Esophagus muscularis mucosa (tissue), 4 donors: ENCODE data around the gene YPEL2. TPM values are rescaled to one million over a fixed set of nuclear protein-coding genes. Genes with fewer than 3 reads are reported as not detected.

Experiments
- DNase-seq: peaks from one replicate; pipeline ENCODE4 v3.0.0-alpha.2; 2017; ENCODE audit errors: extremely low spot score
- H3K27ac ChIP-seq, 4 donors: fragments of 200-600 bp; sonication (generic); replicated peaks in 1 of 4; 1 replicate in 3 of 4; 2 replicates in 1 of 4; pipeline ENCODE4 v1.5.1; 2016 to 2019; ENCODE audit warnings: mild to moderate bottlenecking in 1 of 4
- H3K27me3 ChIP-seq, 4 donors: fragments of 200-600 bp; sonication (generic); one replicate each; pipeline versions ENCODE4 v1.5.1 to v1.6.0; 2016 to 2019
- H3K36me3 ChIP-seq, 4 donors: fragments of 200-600 bp; sonication (generic); one replicate each; pipeline ENCODE4 v1.5.1; 2016 to 2019
- H3K4me1 ChIP-seq, 4 donors: fragments of 200-600 bp; sonication (generic); one replicate each; pipeline ENCODE4 v1.5.1; 2016 to 2019
- H3K4me3 ChIP-seq, 4 donors: fragments of 200-600 bp; sonication (generic); 1 replicate in 2 of 4; 2 replicates in 2 of 4; pipeline ENCODE4 v1.5.1; 2016 to 2019; ENCODE audit warnings: mild to moderate bottlenecking in 4 of 4, moderate library complexity in 1 of 4
- H3K9me3 ChIP-seq, 4 donors: fragments of 200-600 bp; sonication (generic); 1 replicate in 3 of 4; 2 replicates in 1 of 4; pipeline ENCODE4 v1.5.1; 2016 to 2019
- EP300 ChIP-seq: sonication (generic); formaldehyde crosslinking; IDR thresholded peaks from one replicate; pipeline ENCODE4 v1.6.1; 2017; ENCODE audit warnings: antibody characterized with exemption
- POLR2A ChIP-seq: fragments of 450-650 bp; IDR thresholded peaks from one replicate; pipeline ENCODE4 v1.6.1; 2017; ENCODE audit warnings: antibody characterized with exemption, moderate library complexity, mild to moderate bottlenecking, low read depth
- POLR2AphosphoS5 ChIP-seq, 2 donors: sonication (generic); formaldehyde crosslinking; IDR thresholded peaks; one replicate each; pipeline ENCODE4 v1.6.1; 2017; ENCODE audit warnings: antibody characterized with exemption in 2 of 2
- WGBS: methylation state at CpG from one replicate; pipeline ENCODE4 v1.1.5; 2018; 5-methylcytosine and 5-hydroxymethylcytosine counted together
- intact Hi-C: fragments of 100-400 bp; cut with DNase I; formaldehyde crosslinking; loops from one replicate; pipeline ENCODE4 v1.15.1; 2023
- total RNA-seq, 4 donors: library from RNA; depleted of rRNA; stranded (reverse); fragments of >200 nt; gene quantifications; one replicate each; pipeline versions ENCODE4 v1.1.0 to v1.2.1, GENCODE V29; 2016
- TF ChIP-seq, protein P1 (sequence below), 3 experiments: fragments of 200-600 bp in 2 of 3; fragments of 450-650 bp in 1 of 3; sonication (generic) in 2 of 3; IDR thresholded peaks; one replicate each; pipeline ENCODE4 v1.5.1; 2017 to 2019; ENCODE audit warnings: antibody characterized with exemption in 3 of 3, mild to moderate bottlenecking in 2 of 3, moderate library complexity in 1 of 3

Gene YPEL2
- total RNA-seq, 4 donors from 2014 or later, result 27.7 to 62.9 (median 28.8) TPM

DNA sequence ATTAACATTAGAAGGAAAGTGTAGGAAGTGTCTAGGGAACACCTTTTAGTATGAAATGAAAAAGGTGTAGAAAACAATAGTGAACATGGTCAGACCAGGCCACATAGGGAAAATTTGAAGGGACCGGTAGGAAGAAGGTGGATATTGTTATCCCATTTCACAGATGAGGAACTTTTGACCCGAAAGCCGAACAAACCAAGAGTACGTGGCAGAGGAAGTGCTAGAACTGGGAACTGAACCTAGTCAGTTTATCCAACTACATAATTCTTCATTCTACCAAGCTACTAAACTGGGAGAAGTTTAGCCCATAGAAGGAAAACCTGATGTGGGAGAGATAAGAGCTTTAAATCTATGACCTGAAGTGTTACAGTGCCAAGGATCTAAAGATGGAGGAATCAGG lies 43.2 kb downstream of the YPEL2 start:
- DNase-seq, result no peak
- intact Hi-C loops, result loop anchor here (5.0 kb wide), 2 partner anchors 42 to 48 kb away; partner anchors contain the start of gene YPEL2
- no peaks in the 10 kb centered on the region for H3K9me3 ChIP-seq
- H3K27ac ChIP-seq, result peak overlapping the region; percentile 90 to 92 (median 91)
- no peak overlapping the region for H3K4me3 ChIP-seq
- no peaks in the 10 kb centered on the region for H3K27me3 ChIP-seq
- WGBS, result 81% methylated on average over 4 of the region's 4 CpGs
- peaks cover 99 to 100% (median 100%) of the 10 kb centered on the region in 4 donors for H3K4me1 ChIP-seq
- no peaks in the 10 kb centered on the region for H3K36me3 ChIP-seq
- no peak for TF ChIP-seq POLR2A
- TF ChIP-seq, protein P1, sequence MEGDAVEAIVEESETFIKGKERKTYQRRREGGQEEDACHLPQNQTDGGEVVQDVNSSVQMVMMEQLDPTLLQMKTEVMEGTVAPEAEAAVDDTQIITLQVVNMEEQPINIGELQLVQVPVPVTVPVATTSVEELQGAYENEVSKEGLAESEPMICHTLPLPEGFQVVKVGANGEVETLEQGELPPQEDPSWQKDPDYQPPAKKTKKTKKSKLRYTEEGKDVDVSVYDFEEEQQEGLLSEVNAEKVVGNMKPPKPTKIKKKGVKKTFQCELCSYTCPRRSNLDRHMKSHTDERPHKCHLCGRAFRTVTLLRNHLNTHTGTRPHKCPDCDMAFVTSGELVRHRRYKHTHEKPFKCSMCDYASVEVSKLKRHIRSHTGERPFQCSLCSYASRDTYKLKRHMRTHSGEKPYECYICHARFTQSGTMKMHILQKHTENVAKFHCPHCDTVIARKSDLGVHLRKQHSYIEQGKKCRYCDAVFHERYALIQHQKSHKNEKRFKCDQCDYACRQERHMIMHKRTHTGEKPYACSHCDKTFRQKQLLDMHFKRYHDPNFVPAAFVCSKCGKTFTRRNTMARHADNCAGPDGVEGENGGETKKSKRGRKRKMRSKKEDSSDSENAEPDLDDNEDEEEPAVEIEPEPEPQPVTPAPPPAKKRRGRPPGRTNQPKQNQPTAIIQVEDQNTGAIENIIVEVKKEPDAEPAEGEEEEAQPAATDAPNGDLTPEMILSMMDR (IDR thresholded peaks at IDR 0.05), result no peak
- TF ChIP-seq EP300, result no peak
- no peak for TF ChIP-seq POLR2AphosphoS5 (IDR thresholded peaks at IDR 0.05)

DNA sequence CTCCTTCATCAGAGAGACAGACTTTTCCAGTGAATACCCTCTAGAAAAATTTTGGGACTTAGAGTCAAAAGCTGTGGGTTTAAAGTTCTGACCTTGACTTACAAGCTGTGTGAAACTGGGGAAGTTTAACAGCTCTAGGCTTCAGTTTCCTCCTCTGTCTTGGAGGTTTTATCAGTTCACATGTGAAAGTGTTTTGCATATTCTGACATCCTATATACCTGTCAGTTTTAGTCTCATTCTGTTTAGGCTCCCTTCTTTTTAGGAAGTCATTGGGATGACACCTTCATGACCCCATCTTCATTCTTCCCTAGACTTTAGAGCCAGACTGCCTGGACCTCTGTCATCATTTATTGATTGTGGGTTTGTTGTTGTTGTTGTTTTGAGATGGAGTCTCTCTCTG lies 44.4 kb downstream of the YPEL2 start:
- Histone ChIP-seq H3K36me3 (no peaks in the 10 kb centered on the region), H3K27ac (peak overlapping the region; percentile 90 to 92 (median 91)), H3K4me3 (no peak overlapping the region), H3K9me3 (no peaks in the 10 kb centered on the region), H3K27me3 (no peaks in the 10 kb centered on the region), H3K4me1 (peaks cover 99 to 100% (median 99%) of the 10 kb centered on the region in 4 donors)
- no peak for DNase-seq
- intact Hi-C loops, result loop anchor here (5.0 kb wide), 1 partner anchor 46 kb away; no protein-coding TSS in a partner anchor
- TF ChIP-seq POLR2AphosphoS5 (IDR thresholded peaks at IDR 0.05) (no peak), POLR2A (no peak), EP300 (no peak)

DNA sequence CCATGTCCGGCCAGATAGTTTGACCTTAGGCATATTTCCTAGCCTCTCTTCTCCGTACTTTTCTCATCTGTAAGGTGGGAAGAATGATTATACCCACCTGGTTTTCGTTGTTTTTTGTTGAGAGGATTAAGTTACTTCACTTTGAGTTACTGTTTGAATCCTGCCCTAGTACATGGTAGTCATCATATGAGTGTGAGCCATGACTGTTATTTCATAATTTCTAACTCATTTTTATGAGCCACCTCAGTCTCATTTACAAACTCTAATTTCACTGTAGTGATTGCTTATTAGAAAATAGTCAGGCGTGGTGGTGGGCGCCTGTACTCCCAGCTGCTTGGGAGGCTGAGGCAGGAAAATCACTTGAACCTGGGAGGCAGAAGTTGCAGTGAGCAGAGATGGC lies 45.1 kb downstream of the YPEL2 start:
- peak overlapping the region; percentile 90 to 92 (median 91) for H3K27ac ChIP-seq
- 90% methylated on average over 5 of the region's 5 CpGs for WGBS
- peaks cover 99 to 100% (median 99%) of the 10 kb centered on the region in 4 donors for H3K4me1 ChIP-seq
- no peaks in the 10 kb centered on the region for H3K36me3 ChIP-seq
- intact Hi-C loops, result loop anchor here (5.0 kb wide), 1 partner anchor 46 kb away; no protein-coding TSS in a partner anchor
- H3K9me3 ChIP-seq, result no peaks in the 10 kb centered on the region
- H3K27me3 ChIP-seq, result no peaks in the 10 kb centered on the region
- TF ChIP-seq, protein P1 (IDR thresholded peaks at IDR 0.05), result no peak
- TF ChIP-seq EP300, result no peak
- TF ChIP-seq POLR2A, result no peak
- no peak for TF ChIP-seq POLR2AphosphoS5 (IDR thresholded peaks at IDR 0.05)
- no peak overlapping the region for H3K4me3 ChIP-seq
- no peak for DNase-seq

DNA sequence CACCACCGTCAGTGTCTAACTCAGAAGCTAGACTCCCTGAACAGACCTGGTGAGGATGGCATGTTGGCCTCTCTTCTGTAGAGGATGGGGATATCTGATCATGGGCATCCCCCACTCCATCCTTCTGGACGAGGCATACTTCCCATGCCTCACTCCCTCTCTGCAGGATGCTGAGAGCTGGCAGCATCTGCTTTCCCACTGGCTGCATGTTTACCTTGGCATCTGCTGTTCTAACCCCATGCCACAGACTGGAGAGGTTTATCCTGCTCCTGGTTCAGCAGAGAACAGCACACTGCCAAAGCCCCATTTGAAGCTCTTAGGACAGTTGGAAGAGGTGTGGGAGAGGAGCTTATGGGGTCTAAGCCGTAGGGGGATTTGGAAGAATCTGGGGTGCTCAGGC lies 46.0 kb downstream of the YPEL2 start:
- Histone ChIP-seq H3K4me1 (peaks cover 99 to 100% (median 99%) of the 10 kb centered on the region in 4 donors), H3K27ac (peak overlapping the region; percentile 75 to 92 (median 91)), H3K27me3 (no peaks in the 10 kb centered on the region), H3K9me3 (no peaks in the 10 kb centered on the region), H3K36me3 (no peaks in the 10 kb centered on the region), H3K4me3 (no peak overlapping the region)
- no peak for DNase-seq
- TF ChIP-seq POLR2A (no peak), POLR2AphosphoS5 (IDR thresholded peaks at IDR 0.05) (peak in 1 of 2 donors; percentile 36)
- WGBS, result 61% methylated on average over 3 of the region's 3 CpGs
- intact Hi-C loops, result loop anchor here (5.0 kb wide), 1 partner anchor 45 kb away; no protein-coding TSS in a partner anchor

DNA sequence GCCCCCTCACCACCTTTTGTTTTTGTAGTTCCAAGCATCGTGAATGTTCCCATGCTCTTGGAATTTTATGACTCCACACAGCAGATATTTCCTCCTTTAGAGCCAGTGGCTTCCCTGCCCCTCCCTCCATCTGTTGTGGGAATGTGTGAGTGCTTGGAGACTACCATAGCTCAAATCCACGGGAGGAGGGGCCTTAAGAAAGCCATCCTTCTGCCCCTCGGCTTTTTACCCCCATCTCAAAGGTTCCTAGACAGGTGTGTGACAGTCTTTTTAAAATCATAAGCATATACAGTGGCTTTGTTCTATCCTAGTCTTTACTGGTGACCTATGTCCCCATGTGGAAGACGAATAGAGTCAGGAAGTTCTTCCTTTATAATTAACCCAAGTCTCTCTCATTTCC lies 47.2 kb downstream of the YPEL2 start:
- WGBS, result 46% methylated on average over 4 of the region's 4 CpGs
- Histone ChIP-seq H3K4me1 (peaks cover 87 to 95% (median 92%) of the 10 kb centered on the region in 4 donors), H3K27me3 (no peaks in the 10 kb centered on the region), H3K4me3 (no peak overlapping the region), H3K9me3 (no peaks in the 10 kb centered on the region), H3K27ac (peak overlapping the region; percentile 75 to 92 (median 91)), H3K36me3 (no peaks in the 10 kb centered on the region)
- no peak for DNase-seq
- TF ChIP-seq POLR2A (no peak), POLR2AphosphoS5 (IDR thresholded peaks at IDR 0.05) (peak; percentile 50 to 51)
- intact Hi-C loops, result loop anchor here (5.0 kb wide), 1 partner anchor 44 kb away; no protein-coding TSS in a partner anchor

DNA sequence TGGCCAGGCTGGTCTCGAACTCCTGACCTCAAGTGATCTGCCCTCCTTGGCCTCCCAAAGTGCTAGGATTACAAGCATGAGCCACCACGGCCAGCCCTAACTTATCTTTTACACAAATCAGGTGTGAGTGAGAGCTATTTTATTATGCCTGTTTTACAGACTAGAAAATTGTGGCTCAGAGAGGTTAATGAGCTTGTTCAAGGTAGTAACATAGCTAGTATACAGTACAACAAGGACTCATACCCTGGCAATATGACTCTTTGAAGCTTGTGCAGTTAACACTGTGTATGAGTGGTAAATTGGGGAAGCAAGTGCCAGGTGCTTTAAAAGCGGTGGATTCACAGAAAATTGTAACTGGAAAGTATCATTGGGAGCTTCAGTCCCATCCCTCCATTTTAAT lies 49.0 kb downstream of the YPEL2 start:
- TF ChIP-seq POLR2A (no peak), POLR2AphosphoS5 (IDR thresholded peaks at IDR 0.05) (no peak), EP300 (no peak)
- TF ChIP-seq, protein P1 (IDR thresholded peaks at IDR 0.05), result no peak
- H3K27me3 ChIP-seq, result no peaks in the 10 kb centered on the region
- peaks cover 80 to 86% (median 82%) of the 10 kb centered on the region in 4 donors for H3K4me1 ChIP-seq
- H3K4me3 ChIP-seq, result no peak overlapping the region
- no peak for DNase-seq
- peak overlapping the region; percentile 69 to 92 (median 77) for H3K27ac ChIP-seq
- intact Hi-C loops, result no loop called here
- WGBS, result 96% methylated on average over 3 of the region's 3 CpGs
- no peaks in the 10 kb centered on the region for H3K36me3 ChIP-seq
- no peaks in the 10 kb centered on the region for H3K9me3 ChIP-seq
